H1 (cell line): ENCODE results near the gene ARG2. TPM values are rescaled to one million over a fixed set of nuclear protein-coding genes. Genes with fewer than 3 reads are reported as not detected.
A peak's percentile ranks its signal among the peaks of the same experiment; 100 is the strongest.

Source experiments
- GABPA ChIP-seq: IDR thresholded peaks from 2 replicates; pipeline ENCODE4 v1.6.1; 2011; ENCODE audit warnings: mild to moderate bottlenecking, low read length, moderate library complexity, borderline replicate concordance; ENCODE audit not compliant: insufficient read depth
- HDAC2 ChIP-seq, 2 experiments: fragments of 300-600 bp in 1 of 2; sonication (generic) in 1 of 2; IDR thresholded peaks; 2 replicates each; pipeline ENCODE4 v1.6.1; 2011 to 2012; ENCODE audit warnings: low read depth in 2 of 2, low read length in 2 of 2, mild to moderate bottlenecking in 2 of 2, moderate library complexity in 2 of 2, borderline replicate concordance in 1 of 2, inconsistent platforms in 1 of 2
- MAFK ChIP-seq: IDR thresholded peaks from 2 replicates; pipeline ENCODE4 v1.6.1; 2012; ENCODE audit warnings: low read depth, mild to moderate bottlenecking, improper control_type of control experiment, low read length
- NANOG ChIP-seq: IDR thresholded peaks from 2 replicates; pipeline ENCODE4 v1.6.1; 2011; ENCODE audit warnings: low read length, low read depth, mild to moderate bottlenecking, inconsistent platforms; ENCODE audit not compliant: insufficient read depth, poor library complexity, severe bottlenecking
- SIRT6 ChIP-seq: IDR thresholded peaks from one replicate; pipeline ENCODE4 v1.7.1; 2012; ENCODE audit warnings: low read length, inconsistent platforms
- SRF ChIP-seq: IDR thresholded peaks from 2 replicates; pipeline ENCODE4 v1.6.1; 2011; ENCODE audit warnings: mild to moderate bottlenecking, low read depth, low read length, moderate library complexity
- TCF12 ChIP-seq: IDR thresholded peaks from 2 replicates; pipeline ENCODE4 v1.6.1; 2011; ENCODE audit warnings: low read depth, mild to moderate bottlenecking, low read length
- TEAD4 ChIP-seq: IDR thresholded peaks from 2 replicates; pipeline ENCODE4 v1.6.1; 2012; ENCODE audit warnings: low read depth, low read length, inconsistent platforms, mixed read lengths
- polyA plus RNA-seq, 7 experiments: library from polyadenylated mRNA; depleted of rRNA in 3 of 7; stranded (reverse) in 5 of 7; unstranded in 2 of 7; fragments of >200 nt in 5 of 7; fragments of 200-250 nt in 2 of 7; gene quantifications; 1 replicate in 5 of 7; 2 replicates in 1 of 7; 4 replicates in 1 of 7; pipeline versions ENCODE4 v1.2.1 to v1.2.3, GENCODE V29; 2011 to 2013; ENCODE audit warnings: missing spikeins in 2 of 7, mixed read lengths in 2 of 7
- total RNA-seq: library from RNA; stranded (reverse); fragmentation: NEBNext Ultra II Directional; extraction: Animal tissue kit (Norgen Biotek cat#: 25700); gene quantifications from 2 replicates; pipeline ENCODE4 v1.2.1, GENCODE V29; 2021
- TF ChIP-seq, protein P1 (sequence below): fragments of 300-600 bp; sonication (generic); IDR thresholded peaks from 2 replicates; pipeline ENCODE4 v1.7.1; 2012; ENCODE audit warnings: low read length, moderate library complexity, mild to moderate bottlenecking, inconsistent platforms; ENCODE audit not compliant: insufficient replicate concordance
- TF ChIP-seq, protein P2 (sequence below): IDR thresholded peaks from 2 replicates; pipeline ENCODE4 v1.6.1; 2012; ENCODE audit warnings: low read length, inconsistent platforms

ARG2 gene
- total and polyA plus RNA-seq, 2 of the 8 experiments (the other 6 are each of a cell fraction or from before 2014, with no cell fraction given) = 49.9 to 59.1 TPM

DNA sequence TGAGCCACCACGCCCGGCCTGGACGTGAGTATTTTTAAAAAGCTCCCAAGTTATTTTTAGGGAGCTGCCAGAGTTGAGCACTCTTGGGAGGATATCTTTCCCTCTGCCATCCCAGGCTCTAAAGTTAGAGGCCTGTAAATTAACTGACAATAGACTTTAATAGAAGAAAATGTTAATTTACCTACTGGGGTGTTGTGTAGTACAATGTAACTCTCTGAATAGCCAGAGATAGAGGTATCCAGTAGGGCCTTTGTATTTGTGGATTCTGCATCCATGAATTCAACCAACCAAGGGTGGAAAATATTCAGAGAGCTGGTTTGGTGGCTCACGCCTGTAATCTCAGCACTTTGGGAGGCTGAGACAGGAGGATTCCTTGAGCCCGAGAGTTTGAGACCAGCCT lies 12.1 kb upstream of the ARG2 start (continued):
- TF ChIP-seq, protein P1, sequence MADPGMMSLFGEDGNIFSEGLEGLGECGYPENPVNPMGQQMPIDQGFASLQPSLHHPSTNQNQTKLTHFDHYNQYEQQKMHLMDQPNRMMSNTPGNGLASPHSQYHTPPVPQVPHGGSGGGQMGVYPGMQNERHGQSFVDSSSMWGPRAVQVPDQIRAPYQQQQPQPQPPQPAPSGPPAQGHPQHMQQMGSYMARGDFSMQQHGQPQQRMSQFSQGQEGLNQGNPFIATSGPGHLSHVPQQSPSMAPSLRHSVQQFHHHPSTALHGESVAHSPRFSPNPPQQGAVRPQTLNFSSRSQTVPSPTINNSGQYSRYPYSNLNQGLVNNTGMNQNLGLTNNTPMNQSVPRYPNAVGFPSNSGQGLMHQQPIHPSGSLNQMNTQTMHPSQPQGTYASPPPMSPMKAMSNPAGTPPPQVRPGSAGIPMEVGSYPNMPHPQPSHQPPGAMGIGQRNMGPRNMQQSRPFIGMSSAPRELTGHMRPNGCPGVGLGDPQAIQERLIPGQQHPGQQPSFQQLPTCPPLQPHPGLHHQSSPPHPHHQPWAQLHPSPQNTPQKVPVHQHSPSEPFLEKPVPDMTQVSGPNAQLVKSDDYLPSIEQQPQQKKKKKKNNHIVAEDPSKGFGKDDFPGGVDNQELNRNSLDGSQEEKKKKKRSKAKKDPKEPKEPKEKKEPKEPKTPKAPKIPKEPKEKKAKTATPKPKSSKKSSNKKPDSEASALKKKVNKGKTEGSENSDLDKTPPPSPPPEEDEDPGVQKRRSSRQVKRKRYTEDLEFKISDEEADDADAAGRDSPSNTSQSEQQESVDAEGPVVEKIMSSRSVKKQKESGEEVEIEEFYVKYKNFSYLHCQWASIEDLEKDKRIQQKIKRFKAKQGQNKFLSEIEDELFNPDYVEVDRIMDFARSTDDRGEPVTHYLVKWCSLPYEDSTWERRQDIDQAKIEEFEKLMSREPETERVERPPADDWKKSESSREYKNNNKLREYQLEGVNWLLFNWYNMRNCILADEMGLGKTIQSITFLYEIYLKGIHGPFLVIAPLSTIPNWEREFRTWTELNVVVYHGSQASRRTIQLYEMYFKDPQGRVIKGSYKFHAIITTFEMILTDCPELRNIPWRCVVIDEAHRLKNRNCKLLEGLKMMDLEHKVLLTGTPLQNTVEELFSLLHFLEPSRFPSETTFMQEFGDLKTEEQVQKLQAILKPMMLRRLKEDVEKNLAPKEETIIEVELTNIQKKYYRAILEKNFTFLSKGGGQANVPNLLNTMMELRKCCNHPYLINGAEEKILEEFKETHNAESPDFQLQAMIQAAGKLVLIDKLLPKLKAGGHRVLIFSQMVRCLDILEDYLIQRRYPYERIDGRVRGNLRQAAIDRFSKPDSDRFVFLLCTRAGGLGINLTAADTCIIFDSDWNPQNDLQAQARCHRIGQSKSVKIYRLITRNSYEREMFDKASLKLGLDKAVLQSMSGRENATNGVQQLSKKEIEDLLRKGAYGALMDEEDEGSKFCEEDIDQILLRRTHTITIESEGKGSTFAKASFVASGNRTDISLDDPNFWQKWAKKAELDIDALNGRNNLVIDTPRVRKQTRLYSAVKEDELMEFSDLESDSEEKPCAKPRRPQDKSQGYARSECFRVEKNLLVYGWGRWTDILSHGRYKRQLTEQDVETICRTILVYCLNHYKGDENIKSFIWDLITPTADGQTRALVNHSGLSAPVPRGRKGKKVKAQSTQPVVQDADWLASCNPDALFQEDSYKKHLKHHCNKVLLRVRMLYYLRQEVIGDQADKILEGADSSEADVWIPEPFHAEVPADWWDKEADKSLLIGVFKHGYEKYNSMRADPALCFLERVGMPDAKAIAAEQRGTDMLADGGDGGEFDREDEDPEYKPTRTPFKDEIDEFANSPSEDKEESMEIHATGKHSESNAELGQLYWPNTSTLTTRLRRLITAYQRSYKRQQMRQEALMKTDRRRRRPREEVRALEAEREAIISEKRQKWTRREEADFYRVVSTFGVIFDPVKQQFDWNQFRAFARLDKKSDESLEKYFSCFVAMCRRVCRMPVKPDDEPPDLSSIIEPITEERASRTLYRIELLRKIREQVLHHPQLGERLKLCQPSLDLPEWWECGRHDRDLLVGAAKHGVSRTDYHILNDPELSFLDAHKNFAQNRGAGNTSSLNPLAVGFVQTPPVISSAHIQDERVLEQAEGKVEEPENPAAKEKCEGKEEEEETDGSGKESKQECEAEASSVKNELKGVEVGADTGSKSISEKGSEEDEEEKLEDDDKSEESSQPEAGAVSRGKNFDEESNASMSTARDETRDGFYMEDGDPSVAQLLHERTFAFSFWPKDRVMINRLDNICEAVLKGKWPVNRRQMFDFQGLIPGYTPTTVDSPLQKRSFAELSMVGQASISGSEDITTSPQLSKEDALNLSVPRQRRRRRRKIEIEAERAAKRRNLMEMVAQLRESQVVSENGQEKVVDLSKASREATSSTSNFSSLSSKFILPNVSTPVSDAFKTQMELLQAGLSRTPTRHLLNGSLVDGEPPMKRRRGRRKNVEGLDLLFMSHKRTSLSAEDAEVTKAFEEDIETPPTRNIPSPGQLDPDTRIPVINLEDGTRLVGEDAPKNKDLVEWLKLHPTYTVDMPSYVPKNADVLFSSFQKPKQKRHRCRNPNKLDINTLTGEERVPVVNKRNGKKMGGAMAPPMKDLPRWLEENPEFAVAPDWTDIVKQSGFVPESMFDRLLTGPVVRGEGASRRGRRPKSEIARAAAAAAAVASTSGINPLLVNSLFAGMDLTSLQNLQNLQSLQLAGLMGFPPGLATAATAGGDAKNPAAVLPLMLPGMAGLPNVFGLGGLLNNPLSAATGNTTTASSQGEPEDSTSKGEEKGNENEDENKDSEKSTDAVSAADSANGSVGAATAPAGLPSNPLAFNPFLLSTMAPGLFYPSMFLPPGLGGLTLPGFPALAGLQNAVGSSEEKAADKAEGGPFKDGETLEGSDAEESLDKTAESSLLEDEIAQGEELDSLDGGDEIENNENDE = no peak
- TF ChIP-seq, protein P2, sequence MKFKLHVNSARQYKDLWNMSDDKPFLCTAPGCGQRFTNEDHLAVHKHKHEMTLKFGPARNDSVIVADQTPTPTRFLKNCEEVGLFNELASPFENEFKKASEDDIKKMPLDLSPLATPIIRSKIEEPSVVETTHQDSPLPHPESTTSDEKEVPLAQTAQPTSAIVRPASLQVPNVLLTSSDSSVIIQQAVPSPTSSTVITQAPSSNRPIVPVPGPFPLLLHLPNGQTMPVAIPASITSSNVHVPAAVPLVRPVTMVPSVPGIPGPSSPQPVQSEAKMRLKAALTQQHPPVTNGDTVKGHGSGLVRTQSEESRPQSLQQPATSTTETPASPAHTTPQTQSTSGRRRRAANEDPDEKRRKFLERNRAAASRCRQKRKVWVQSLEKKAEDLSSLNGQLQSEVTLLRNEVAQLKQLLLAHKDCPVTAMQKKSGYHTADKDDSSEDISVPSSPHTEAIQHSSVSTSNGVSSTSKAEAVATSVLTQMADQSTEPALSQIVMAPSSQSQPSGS = no peak
- TF ChIP-seq TCF12 (peak; percentile 10; the same call in 1 of the 2 replicates), NANOG (peak; percentile 47), HDAC2 (IDR thresholded peaks at IDR 0.05; ENCODE audit: borderline replicate concordance in 1 of 2, low read depth in 2 of 2, low read length in 2 of 2) (0 out of 4 replicates have a peak, but pooled peaks of 1 of the 2 experiments have one; percentile 37), SRF (no peak), SIRT6 (no peak), GABPA (no peak), MAFK (no peak), TEAD4 (no peak)
